Islet precursor cell (in vitro differentiated cells): ENCODE results near the gene GATA2.

ENCODE experiments used
- DNase-seq: peaks from one replicate; pipeline ENCODE4 v3.0.0-alpha.2; 2018

The GATA2 gene

DNA sequence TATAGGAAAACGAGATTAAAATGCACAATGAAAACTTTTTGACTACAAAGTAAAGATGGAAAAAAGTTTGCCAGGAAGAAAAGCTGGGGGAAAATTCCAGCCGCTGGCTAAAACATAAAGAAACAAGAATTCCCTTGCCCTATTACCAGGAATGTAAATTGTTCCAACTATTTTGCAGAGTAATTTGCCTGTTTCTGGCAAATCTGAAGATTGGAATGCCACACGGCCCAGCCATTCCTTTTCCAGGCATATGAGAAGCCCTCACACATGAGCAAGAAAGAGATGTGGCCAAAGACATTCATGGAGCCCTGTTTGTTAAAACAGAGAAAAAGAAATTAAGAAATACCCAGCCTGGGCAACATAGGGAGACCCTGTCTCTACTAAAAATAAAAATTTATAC, 8.4 kb upstream of the GATA2 start:
- peak; percentile 65 for DNase-seq

GRCh38 chr3:128500556-128500955, 7.6 kb upstream of the GATA2 start:
- no peak for DNase-seq

DNA sequence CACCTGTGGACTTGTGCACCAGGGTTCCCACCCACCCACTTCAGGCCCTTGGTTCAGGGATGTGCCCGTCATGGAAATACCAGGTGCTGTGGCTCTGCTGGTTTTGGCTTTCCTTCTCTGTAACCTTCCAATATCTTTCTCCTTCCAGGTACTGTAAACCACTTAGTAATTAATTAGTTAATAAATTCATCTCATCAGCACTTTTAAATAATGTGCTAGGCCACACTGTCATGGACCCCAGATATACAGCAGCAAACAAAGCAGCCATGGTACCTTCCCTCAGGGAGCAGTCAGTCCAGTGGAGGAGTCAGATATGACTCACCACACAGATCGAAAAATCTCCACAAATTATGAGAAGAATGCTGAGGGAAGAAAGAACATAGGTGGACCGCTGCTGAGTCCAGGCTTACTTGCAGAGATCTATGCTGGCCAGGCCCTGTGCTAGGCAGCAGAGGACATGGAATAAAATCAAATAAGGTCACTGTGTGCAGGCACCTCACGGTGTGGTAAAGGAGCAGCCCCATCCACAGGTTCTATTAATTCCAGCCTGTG, 6.8 kb upstream of the GATA2 start:
- peak; percentile 32 for DNase-seq

GRCh38 chr3:128498901-128499530, 6.0 kb upstream of the GATA2 start:
- DNase-seq = peak; percentile 43

DNA sequence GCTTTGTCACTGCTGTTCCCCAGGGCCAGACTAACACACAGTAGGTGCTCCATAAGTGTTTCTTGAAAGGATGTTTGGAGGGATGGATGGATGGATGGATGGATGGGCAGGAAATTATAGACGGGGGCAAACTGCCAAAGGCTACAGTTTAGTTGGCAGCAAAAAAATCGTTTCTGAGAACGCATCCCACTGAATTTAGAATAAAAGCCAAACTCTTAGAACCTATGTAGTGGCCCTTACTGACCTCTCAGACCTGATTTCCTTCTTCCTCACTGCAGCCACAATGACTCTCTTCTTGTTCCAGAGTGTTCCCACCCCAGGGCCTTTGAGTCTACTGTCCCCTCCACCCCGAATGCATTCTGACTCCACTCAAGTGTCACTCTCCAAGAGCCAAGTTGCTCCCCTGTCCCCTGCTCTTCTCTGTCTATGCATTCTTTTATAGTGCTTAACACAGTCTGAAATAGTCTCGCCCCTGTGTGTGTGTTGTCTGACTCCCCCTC, 5.2 kb upstream of the GATA2 start:
- peak; percentile 23 for DNase-seq

- peak; percentile 92 for DNase-seq
These were observed 4.5 kb upstream of the GATA2 start for GRCh38 chr3:128497305-128498126.

GRCh38 chr3:128496602-128497304, 3.8 kb upstream of the GATA2 start:
- peak; percentile 72 for DNase-seq

DNA sequence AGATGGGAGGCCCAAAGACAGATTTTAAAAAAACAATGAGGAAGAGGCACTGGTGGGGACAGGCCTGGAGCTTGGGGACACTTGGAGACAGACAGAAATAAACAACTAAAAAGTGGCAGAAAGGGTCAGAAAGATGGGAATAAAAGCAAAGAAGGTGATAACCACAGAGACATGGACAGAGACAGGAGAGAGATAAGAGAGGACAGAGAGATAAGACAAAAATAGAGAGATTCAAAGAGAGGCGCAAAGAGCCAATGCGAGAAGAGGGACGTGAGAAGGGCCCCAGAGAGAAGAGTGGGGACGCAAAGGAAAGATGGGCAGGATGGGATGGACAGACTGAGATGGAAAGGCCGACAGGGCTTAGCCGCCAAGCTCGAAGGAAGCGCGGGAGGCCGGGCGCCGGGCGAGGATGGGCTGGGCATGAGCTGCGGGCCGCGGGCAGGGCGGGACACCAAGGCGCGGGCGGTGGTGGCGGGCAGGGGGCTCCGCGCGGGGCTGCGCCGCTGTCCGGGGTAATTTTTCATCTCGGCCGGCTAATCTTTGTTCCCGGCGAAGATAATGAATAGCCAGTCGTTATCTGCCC, 3.1 kb upstream of the GATA2 start:
- peak; percentile 61 for DNase-seq

DNA sequence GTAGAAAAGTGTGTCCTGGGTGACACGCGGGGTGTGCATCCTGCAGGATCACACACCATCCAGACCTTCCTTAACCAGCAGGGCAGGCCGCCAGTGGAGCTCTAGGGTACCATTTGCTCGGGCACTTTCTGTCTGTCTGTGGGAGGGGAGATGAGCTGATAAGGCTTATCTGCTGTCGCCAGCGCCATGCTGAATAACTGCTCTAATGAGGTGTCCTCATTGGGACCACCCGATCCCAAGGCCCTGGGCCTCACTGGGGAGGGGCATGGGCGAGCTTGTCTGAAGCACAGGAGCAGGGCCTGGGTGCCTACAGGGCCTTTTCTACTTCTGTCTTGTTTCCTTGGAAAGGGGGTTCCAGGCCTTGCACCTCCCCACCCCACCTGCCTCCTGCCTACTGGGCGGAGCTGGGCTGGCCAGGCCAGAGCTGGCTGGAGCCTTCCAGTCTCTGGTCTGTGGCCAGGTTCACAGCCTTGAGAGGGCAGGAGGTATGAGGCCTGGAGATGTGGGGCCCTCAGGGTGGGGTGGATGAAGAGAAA, 2.5 kb upstream of the GATA2 start:
- peak; percentile 54 for DNase-seq

- no peak for DNase-seq
These were observed 1.3 kb upstream of the GATA2 start for GRCh38 chr3:128494367-128494650.

DNA sequence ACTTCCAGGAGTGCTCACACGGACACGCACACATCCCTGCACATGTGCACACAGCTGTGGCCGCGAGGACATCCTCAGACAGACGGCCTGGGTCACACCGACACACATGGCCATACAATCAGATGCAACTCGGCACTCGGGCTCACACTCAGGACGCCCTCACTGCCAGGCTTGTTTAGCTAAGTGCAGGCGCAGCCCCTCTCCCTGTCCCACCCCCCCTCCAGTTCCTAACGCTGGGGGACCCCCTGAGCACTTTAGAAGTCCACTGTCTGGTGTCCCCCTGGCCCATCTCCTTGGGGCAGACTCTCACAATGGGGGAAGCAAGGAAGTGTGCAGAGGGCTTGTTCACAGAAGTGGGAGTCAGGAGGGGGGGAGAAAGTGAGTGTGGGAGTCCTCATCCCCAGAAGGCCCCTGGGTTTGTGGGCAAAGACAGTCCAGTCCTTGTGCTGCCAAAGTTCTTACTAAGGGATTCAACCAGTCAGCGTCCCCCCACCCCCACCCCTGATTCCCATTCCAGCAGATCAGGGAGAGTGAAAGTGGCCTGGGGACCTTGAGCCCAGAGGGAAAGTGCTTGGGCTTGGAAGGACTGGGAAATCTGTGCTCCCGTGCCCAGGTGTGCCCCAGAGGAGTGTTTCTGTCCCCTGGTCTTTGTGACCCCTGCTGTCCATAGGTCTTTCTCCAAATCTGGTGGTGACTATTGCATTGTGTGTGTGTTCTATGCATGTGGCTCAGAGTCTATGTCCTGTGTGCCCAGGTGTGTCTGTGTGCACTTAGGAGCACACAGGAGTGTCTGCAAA, 767 bp upstream of the GATA2 start:
- peak; percentile 58 for DNase-seq

- DNase-seq = peak; percentile 69
These were observed 895 bp downstream of the GATA2 start for GRCh38 chr3:128491941-128492670.

DNA sequence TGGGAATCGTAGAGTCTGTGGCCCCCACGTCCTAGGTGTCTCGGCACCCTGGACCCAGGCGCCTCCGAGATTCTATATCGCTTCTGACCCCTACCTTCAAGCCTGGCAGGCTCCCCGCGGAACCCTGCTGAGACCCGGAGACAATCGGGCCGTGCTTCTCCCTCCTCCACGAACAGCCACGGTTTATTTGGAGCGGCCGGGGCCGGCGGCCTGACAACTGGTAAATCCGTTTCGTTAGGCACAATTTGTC, 1.4 kb downstream of the GATA2 start:
- DNase-seq = no peak

- DNase-seq = peak; percentile 56
These were observed 1.9 kb downstream of the GATA2 start for GRCh38 chr3:128490915-128491690.

DNA sequence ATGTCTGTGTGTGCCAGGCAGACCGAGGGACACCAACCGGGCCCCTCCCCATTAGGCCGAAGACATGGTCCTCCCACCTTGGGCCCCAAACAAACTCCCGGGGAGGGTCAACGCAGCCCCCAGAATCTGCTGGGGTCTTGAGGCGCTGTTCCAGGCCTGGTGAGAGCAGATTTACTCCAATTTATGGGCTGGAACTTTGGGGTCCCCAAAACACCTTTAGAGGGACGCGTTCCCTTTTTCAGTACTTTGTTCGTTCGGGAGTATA, 2.4 kb downstream of the GATA2 start:
- DNase-seq = no peak

GRCh38 chr3:128489927-128490649, 2.9 kb downstream of the GATA2 start:
- peak; percentile 88 for DNase-seq

DNA sequence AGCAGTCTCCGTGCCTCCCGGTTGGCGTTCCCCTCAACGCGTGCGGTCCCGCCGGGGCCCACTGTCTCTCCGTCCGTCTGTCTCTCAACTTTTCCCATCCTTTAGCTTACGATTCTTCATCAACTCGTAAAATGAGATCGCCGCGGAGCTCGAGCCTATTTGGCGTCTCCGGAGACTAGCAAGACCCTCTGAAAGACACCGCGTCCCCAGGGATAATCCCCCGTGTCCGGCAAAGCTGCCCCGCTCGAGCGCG, 3.4 kb downstream of the GATA2 start:
- DNase-seq = no peak

DNA sequence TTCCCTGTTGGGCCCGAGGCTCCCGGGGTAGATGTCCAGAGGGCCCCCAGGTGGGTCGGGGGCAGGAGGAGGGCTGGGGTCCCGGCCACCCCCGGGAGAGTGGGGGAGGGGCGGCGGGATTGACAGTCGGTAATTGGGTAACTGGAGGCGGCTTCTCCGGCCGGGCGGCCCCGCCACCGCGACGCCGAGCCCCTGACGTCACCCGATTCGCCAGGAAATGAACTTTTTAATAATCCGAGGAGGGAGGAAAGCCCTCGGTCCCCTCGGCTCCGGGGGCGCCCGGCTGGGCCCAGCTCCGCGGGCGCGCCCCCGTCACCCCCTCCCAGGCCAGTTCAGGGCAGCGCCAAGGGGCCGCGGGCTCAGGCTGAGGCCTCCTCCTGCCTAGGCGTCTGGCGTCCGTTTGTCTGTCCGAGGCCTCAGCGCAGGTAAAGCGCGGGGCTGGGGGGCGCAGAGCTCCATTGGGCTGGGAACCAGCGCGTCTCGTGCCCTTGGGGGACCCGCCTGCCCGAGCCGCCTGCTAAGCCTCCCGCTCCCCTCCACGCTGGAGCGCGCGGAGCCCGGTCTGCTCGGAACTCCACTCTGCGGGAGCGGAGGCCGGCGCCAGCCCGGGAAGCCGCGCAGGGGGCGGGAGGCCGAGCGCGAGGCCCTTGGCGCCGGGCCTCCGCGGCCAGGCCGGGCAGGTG, 3.9 kb downstream of the GATA2 start:
- DNase-seq = peak; percentile 83

- no peak for DNase-seq
These were observed 4.4 kb downstream of the GATA2 start for GRCh38 chr3:128488636-128488990.
